Osteoblast (primary cell): ENCODE data around the gene PCED1B. TPM values are rescaled to one million over a fixed set of nuclear protein-coding genes. Genes with fewer than 3 reads are reported as not detected.

Experiments
- DNase-seq: peaks from one replicate; pipeline ENCODE4 v3.0.0; 2011; ENCODE audit warnings: low spot score, mixed read lengths; ENCODE audit not compliant: insufficient read length; ENCODE audit errors: missing footprints
- H2AFZ ChIP-seq: 2 replicates; pipeline ENCODE4 v1.6.0; 2011; ENCODE audit warnings: mild to moderate bottlenecking, low read length
- H3K27ac ChIP-seq: 2 replicates; pipeline ENCODE4 v1.5.1; 2011; ENCODE audit warnings: mild to moderate bottlenecking, low read depth, low read length, moderate library complexity
- H3K27me3 ChIP-seq: 2 replicates; pipeline ENCODE4 v1.6.0; 2012; ENCODE audit warnings: mild to moderate bottlenecking, control low read depth, inconsistent platforms, low read length, moderate library complexity; ENCODE audit not compliant: insufficient read depth
- H3K36me3 ChIP-seq: 2 replicates; pipeline ENCODE4 v1.5.1; 2011; ENCODE audit warnings: mild to moderate bottlenecking, low read length, control low read depth, moderate library complexity; ENCODE audit not compliant: insufficient read depth
- H3K4me1 ChIP-seq: 2 replicates; pipeline ENCODE4 v1.5.1; 2011; ENCODE audit warnings: mild to moderate bottlenecking, low read length, control low read depth, moderate library complexity; ENCODE audit not compliant: insufficient read depth
- H3K4me2 ChIP-seq: 2 replicates; pipeline ENCODE4 v1.6.0; 2011; ENCODE audit warnings: mild to moderate bottlenecking, low read length; ENCODE audit not compliant: insufficient read depth
- H3K4me3 ChIP-seq: fragments of 200-600 bp; sonication (generic); 3 replicates; pipeline ENCODE4 v1.5.1; 2012; ENCODE audit warnings: mild to moderate bottlenecking, low read length, inconsistent platforms; ENCODE audit not compliant: insufficient read depth
- H3K79me2 ChIP-seq: 2 replicates; pipeline ENCODE4 v1.6.0; 2012; ENCODE audit warnings: mild to moderate bottlenecking, low read length, control low read depth, inconsistent platforms; ENCODE audit not compliant: insufficient read depth
- H3K9me3 ChIP-seq: 2 replicates; pipeline ENCODE4 v1.5.1; 2011; ENCODE audit warnings: low read depth, low read length, control low read depth
- H4K20me1 ChIP-seq: 2 replicates; pipeline ENCODE4 v1.6.0; 2012; ENCODE audit warnings: mild to moderate bottlenecking, low read length, control low read depth; ENCODE audit not compliant: insufficient read depth
- total RNA-seq: library from RNA; depleted of rRNA; stranded (reverse); fragments of >200 nt; gene quantifications from 2 replicates; pipeline ENCODE4 v1.2.3, GENCODE V29; 2012
- TF ChIP-seq, protein P1 (sequence below): IDR thresholded peaks from 2 replicates; pipeline ENCODE4 v1.5.1; 2011; ENCODE audit warnings: mild to moderate bottlenecking, low read depth, low read length, moderate library complexity; ENCODE audit errors: extremely low read depth

PCED1B gene
- total RNA-seq, 1 donor: 0.36 TPM

DNA sequence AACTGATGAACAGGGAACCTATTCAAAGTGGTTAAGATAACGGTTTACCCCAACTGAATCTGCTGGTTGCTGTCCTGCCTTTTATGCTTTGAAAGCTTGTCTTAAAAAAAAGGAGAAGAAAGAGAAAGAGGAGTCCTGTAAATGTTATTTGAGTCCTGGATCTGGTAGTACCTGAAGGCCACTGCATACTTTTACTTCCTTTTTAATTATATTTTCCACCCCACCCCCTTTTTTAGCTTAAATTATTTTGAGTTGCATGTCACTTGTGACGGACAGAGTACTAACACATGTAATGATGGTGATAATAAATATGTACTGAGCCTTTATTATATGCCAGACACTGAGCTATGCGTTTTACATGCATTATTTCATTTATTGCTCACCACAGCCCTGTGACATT lies 2.9 kb downstream of the PCED1B start:
- Histone ChIP-seq H3K27me3 (no peaks in the 10 kb centered on the region), H3K4me1 (peaks cover 79% of the 10 kb centered on the region), H3K36me3 (peaks cover 9% of the 10 kb centered on the region), H2AFZ (no peak overlapping the region), H3K79me2 (peaks cover 25% of the 10 kb centered on the region), H3K4me2 (peak overlapping the region; percentile 92), H3K4me3 (no peak overlapping the region), H3K27ac (peak overlapping the region; percentile 92), H4K20me1 (peaks cover 3% of the 10 kb centered on the region), H3K9me3 (no peaks in the 10 kb centered on the region)
- TF ChIP-seq, protein P1, sequence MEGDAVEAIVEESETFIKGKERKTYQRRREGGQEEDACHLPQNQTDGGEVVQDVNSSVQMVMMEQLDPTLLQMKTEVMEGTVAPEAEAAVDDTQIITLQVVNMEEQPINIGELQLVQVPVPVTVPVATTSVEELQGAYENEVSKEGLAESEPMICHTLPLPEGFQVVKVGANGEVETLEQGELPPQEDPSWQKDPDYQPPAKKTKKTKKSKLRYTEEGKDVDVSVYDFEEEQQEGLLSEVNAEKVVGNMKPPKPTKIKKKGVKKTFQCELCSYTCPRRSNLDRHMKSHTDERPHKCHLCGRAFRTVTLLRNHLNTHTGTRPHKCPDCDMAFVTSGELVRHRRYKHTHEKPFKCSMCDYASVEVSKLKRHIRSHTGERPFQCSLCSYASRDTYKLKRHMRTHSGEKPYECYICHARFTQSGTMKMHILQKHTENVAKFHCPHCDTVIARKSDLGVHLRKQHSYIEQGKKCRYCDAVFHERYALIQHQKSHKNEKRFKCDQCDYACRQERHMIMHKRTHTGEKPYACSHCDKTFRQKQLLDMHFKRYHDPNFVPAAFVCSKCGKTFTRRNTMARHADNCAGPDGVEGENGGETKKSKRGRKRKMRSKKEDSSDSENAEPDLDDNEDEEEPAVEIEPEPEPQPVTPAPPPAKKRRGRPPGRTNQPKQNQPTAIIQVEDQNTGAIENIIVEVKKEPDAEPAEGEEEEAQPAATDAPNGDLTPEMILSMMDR: no peak
- DNase-seq: no peak

DNA sequence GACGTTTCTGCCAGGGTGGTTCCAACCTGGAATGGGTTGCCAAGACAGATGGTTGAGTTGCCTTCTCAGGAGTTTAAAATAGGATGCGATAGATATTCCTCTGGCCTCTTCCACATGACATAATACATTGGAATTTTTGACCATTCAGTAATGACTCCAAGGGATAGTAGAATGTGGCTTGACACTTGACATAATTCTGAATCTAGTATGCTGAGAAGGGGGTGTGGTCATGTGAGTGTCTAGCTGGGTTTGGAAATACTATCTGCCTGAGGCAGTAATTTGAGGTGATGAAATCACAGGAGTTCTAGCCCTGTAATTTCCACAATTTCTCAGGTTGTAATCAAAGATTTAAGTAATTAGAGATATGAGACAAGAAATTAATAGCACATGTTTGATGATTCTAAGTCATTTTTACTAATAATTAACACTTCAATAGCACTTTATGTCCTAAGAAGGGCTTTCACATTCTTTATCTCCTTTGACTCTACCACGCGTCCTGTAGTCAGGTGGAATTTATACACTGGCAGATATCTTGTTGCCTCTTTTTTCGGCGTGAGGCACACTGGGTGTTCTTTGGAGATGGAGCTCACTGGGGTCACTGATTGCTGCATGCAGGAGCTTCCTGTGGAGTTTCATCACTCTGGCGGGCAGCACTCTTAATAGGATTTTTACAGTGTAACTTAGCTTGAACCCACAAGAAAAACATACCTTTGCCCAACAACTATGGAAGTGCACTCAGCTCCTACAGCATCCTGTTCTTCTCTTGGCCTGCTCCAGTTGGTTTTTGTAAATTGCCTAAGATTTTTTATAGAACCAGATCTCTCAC lies 3.6 kb downstream of the PCED1B start:
- no peaks in the 10 kb centered on the region for H3K27me3 ChIP-seq
- DNase-seq: peak; percentile 96
- H3K79me2 ChIP-seq: peaks cover 17% of the 10 kb centered on the region
- no peaks in the 10 kb centered on the region for H3K9me3 ChIP-seq
- H4K20me1 ChIP-seq: no peaks in the 10 kb centered on the region
- peak overlapping the region; percentile 92 for H3K27ac ChIP-seq
- peaks cover 79% of the 10 kb centered on the region for H3K4me1 ChIP-seq
- TF ChIP-seq, protein P1: no peak
- H2AFZ ChIP-seq: no peak overlapping the region
- H3K36me3 ChIP-seq: peaks cover 2% of the 10 kb centered on the region
- H3K4me3 ChIP-seq: peak overlapping the region; percentile 7
- peak overlapping the region; percentile 92 for H3K4me2 ChIP-seq

DNA sequence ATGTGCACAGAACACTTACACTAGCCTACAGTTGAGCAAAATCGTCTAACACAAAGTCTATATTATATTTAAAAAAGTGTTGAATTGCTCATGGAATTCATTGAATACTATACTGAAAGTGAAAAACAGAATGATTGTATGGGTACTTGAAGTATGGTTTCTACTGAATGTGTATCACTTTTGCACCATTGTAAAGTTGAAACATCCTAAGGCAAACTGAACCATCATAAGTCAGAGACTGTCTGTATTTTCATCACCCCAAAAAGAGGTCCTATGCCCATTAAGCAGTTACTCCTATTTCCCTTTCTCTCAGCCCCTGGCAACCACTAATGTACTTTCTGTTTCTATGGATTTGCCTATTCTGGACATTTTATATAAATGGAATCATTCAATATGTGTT lies 4.8 kb downstream of the PCED1B start:
- no peaks in the 10 kb centered on the region for H4K20me1 ChIP-seq
- H3K4me3 ChIP-seq: no peak overlapping the region
- peak overlapping the region; percentile 63 for H3K4me2 ChIP-seq
- H3K27me3 ChIP-seq: no peaks in the 10 kb centered on the region
- peaks cover 6% of the 10 kb centered on the region for H3K79me2 ChIP-seq
- H3K4me1 ChIP-seq: peaks cover 82% of the 10 kb centered on the region
- TF ChIP-seq, protein P1: no peak
- DNase-seq: no peak
- no peaks in the 10 kb centered on the region for H3K36me3 ChIP-seq
- H2AFZ ChIP-seq: no peak overlapping the region
- H3K27ac ChIP-seq: peak overlapping the region; percentile 92
- no peaks in the 10 kb centered on the region for H3K9me3 ChIP-seq

DNA sequence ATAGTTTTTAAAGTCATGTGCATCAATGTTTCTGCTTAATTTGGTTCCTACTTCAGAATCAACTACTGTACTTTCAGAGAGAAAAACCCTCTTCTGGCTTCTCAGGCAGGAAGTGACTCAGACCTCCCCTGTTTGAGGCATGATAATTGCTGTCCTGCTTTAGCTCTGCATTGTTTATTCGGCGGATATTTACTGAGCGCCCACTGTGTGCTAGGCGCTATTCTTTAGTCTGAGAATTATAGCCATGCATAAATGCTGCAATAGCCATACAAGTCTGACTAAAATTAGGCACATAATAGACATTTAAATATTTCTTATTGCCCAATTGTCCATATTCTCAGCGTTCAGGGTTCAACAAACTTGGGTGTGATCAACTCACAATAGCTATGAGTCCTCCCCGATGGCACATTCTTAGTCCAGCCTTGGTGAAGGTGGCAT lies 6.4 kb downstream of the PCED1B start:
- Histone ChIP-seq H3K79me2 (peaks cover 4% of the 10 kb centered on the region), H3K36me3 (no peaks in the 10 kb centered on the region), H3K9me3 (no peaks in the 10 kb centered on the region), H3K27me3 (no peaks in the 10 kb centered on the region), H3K27ac (peak overlapping the region; percentile 92), H3K4me2 (peak overlapping the region; percentile 63), H4K20me1 (no peaks in the 10 kb centered on the region), H2AFZ (no peak overlapping the region), H3K4me1 (peaks cover 81% of the 10 kb centered on the region), H3K4me3 (no peak overlapping the region)
- peak; percentile 34 for DNase-seq
- TF ChIP-seq, protein P1: no peak
